Fibroblast of skin of abdomen (primary cell): ENCODE data around the gene ASIC3.
"Not testable (repeated sequence)": the region's sequence is repeated elsewhere in the genome, so short reads cannot be mapped to it uniquely, and the experiment has no call there.

Source experiments
- DNase-seq: peaks from one replicate; pipeline ENCODE4 v3.0.0-alpha.2; 2013

ASIC3 gene

DNA sequence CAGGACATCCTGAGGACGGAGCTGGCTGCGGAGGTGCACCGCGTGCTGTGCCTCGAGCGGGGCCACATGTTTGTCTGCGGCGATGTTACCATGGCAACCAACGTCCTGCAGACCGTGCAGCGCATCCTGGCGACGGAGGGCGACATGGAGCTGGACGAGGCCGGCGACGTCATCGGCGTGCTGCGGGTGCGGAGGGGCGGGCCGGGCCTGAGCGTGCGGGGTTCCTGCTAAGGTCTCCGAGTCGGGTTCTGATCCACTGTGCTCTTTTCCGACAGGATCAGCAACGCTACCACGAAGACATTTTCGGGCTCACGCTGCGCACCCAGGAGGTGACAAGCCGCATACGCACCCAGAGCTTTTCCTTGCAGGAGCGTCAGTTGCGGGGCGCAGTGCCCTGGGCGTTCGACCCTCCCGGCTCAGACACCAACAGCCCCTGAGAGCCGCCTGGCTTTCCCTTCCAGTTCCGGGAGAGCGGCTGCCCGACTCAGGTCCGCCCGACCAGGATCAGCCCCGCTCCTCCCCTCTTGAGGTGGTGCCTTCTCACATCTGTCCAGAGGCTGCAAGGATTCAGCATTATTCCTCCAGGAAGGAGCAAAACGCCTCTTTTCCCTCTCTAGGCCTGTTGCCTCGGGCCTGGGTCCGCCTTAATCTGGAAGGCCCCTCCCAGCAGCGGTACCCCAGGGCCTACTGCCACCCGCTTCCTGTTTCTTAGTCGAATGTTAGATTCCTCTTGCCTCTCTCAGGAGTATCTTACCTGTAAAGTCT lies 34.4 kb upstream of the ASIC3 start:
- peak; percentile 80 for DNase-seq

DNA sequence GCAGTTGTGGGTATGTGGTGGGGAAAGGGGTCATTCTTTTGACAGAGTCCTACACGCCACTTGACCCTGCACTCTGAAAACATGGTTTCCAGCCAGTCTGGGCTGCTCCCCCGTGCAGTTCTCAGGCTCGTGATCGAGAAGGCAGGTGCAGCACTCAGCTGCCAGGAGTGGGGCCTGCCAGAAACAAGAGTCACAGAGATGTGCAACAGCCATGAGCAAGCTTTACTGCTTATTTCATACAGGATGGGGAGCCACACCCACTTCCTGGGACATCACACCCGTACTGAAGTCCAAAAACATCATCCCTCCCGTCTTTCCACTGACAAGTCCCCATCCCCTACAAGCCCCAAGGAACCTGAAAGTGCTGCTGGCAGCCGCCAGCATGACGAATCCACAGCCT lies 33.4 kb upstream of the ASIC3 start:
- DNase-seq, result no peak

DNA sequence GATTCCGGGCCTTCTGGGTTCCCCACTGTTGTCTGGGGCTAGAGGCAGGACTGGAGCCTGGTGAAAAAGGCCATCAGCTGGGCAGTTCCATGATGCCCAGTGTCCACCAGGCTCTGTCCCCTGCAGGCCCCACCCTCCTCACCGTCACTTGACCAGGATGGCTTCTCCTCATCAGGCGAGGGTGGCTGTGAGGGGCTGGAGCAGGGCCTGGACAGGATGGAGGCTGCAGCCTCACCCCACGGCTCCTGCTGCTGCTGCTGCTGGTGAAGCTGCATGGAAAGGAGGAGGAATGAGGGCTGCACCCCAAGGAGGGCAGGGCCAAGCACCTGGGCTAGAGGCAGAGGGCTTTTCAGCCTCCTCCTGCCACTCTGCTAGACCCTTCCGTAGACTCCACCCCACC lies 32.4 kb upstream of the ASIC3 start:
- no peak for DNase-seq

DNA sequence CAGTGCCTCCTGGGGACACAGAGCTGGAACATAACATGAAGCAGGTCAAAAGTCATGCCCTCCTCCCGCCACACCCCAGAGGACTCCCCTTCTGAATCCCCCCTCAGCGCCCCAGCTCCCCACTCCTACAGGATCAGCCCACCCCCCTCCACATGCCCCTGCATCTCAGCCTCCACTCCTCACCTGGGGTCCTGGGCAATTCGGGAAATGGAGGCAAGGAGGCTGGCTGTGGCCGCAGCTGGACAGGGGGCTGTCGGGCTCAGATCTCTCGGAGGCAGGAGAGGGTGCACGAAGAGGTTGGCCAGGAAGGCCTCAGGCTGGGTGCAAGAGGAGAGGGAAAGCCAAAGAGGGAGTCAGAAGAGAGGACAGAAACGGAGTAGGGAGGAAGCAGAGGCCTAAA lies 31.8 kb upstream of the ASIC3 start:
- DNase-seq, result no peak

DNA sequence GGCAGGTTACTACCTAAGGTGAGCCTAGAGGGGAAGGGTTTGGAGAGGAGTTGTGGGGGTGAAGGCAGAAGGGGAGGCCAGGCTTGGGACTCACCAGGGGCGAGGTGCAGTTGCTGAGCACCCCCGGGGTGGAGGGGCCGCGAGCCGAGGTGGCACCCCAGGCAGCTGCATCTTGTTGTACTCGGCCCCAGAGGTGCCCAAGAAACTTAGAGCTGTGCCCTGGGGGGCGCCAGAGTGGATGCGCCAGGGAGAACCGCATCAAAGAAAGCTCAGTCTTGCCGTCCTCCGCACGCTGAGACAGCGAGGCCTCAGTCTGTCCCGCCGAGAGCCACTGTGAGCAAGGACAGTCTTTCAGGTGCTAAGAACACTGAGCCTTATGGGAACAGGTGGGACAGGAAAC lies 31.4 kb upstream of the ASIC3 start:
- no peak for DNase-seq

DNA sequence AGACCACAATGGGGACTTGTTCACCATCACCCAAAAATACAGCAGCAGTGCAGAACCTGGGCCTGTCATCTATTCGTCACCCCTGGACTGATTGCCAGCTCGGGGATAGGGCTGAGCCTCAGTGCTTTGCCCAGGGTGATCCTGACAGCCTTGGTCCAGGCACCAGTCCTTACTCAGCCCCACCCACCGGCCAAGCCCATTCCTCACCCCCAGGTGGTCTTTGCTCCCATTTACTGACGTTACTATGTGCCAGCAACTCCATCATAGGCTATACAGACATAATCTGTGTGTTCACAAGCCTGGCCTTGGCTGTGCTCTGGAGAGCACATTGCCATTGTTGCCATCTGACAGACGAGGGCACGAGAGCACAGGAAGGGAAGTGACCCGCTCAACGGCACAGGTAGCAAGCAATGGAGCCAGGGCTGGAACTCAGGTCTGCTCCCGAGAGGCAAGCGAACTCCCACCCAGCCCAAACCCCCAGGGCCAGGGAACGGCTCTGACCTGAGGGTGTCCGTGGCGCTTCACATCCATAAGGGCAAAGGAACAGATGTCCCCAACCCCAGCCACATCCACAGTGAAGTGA lies 30.9 kb upstream of the ASIC3 start:
- DNase-seq, result no peak

DNA sequence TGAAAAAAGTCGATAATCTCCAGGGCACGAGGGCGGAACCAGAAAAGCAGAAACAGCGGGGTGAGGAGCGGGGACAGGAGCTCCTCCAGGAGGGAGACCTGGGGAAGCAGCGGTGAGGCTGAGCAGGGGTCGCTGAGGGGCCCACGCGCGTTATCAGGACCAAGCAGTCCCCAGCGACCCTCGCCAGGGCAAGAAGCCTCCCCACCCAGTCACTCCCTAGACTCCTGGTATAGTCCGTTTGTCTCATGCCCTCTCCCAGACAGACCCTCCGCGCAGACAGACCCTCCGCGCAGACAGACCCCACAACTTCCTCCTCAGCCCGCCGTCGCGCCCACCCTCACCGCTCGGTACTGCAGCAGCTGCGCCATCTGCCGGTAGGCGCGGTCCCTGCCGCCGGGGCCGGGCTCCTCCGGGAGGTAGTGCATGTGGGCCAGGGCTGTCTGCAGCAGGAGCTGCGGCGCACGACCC lies 30.3 kb upstream of the ASIC3 start:
- peak; percentile 36 for DNase-seq

DNA sequence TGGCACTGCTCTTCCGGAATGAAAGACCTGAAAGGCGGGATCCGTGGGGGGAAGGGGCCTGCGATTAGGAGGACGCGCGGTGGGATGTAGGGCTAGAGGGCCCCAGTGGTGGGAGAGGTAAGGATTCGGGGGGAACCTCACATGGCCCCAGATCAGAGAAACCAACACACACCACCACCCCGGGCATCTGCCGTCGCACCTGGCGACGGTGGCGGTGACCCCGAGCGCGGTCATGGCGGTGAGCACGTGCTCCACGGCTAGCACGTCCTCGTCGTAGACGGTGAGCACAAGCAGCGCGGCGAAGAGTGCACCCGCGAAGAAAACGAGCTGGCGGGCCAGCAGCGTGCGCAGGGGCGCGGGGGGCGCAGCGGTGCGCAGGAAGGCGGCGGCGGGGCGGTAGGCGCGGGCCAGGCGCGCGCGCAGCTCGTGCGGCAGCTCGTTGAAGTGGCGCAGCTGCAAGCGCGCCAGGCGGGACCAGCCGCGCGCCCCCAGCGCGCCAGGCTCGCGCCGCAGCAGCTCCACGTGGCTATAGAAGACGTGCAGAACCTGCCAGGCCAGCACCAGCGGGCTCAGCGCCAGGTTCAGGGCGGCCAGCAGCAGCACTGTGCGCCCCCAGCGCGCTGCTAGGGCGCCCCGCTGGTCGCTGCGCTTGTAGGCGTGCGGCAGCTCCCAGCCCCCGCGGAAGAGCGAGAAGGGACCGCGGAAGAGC lies 29.8 kb upstream of the ASIC3 start:
- DNase-seq, result peak; percentile 38

DNA sequence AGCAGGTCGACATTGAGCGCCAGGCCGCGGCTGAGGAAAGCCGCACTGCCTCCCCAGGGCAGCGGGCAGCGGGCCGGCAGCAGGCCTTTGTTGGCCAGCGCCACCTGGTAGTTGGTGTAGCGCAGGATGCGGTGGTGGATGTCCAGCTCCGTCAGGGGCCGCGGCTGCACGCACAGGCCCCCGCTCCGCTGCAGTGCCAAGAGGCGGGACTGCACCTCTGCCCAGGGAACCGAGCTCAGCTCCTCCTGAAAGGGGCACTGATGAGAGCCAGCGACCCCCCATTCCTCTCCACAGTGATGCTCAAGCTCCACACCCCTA lies 29.2 kb upstream of the ASIC3 start:
- no peak for DNase-seq

DNA sequence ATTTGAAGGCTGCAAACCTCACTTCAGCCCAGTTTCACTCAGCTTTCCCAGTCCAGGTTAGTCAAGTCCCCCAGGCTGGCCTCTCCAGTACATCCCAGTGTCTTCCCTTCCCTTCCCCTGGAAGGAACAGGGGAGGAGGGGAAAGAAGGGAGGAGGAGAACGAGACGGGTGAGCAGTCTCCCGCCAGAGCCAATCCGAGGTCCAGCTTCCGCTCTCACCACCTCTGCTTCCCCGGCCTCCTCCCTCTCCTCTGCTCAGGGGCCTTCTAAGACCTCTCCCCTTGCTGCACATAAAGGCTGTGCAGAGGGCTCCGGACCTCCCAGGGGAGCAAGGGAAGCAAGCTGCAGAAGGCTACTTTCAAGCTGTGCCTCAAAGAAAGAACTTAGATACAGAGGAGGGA lies 28.1 kb upstream of the ASIC3 start:
- DNase-seq, result no peak

DNA sequence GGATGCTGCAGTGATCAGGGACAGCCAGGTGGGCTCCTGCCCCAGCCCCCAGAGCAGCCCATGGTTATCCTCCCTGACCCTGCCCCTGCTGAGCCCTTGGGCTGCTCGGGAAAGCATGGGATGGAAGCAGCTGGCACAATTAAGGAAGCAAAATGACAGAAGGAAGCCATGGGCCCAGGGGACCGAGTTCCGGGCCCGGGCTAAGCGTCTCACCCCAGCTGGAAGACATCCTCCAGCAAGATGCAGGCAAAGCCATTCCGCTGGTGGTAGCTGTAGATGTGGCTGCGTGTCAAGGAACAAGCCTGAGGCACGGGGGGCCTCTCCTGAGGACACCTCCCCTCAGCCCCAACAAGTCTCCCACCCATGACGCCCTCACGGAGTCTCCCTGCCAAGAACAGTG lies 25.1 kb upstream of the ASIC3 start:
- DNase-seq, result no peak

DNA sequence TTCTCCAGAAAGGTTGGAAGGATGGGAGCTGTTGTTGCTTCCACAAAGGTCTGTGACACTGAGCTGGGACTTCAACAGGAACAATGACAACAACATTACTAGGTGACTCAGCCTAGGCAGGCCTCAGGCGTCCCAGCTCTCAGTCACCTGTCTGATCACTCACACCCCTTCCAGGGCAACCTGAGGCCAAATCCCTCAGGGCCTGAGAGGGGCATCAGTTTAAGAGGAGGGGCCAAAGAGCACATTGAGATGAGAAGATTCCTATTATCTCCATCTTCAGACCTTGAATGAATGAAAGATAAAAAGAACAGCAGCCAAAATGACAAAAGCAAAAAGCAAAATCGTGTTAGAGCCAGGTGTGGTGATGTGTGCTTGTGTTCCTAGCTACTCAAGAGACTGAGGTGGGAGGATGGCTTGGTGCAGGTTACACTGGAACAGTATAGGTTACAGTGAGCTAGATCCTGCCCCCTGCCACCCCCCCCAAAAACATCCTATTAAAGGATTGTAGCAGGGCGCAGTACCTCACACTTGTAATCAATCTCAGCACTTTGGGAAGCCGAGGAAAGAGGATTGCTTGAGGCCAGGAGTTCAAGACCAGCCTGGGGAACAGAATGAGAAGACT lies 23.8 kb upstream of the ASIC3 start, which contains the start of gene ATG9B:
Gene ATG9B (minus strand): TSS at position 60 of the 622 bp plus-strand sequence. CDS start 71 bp downstream, outside the sequence.
- no peak for DNase-seq

DNA sequence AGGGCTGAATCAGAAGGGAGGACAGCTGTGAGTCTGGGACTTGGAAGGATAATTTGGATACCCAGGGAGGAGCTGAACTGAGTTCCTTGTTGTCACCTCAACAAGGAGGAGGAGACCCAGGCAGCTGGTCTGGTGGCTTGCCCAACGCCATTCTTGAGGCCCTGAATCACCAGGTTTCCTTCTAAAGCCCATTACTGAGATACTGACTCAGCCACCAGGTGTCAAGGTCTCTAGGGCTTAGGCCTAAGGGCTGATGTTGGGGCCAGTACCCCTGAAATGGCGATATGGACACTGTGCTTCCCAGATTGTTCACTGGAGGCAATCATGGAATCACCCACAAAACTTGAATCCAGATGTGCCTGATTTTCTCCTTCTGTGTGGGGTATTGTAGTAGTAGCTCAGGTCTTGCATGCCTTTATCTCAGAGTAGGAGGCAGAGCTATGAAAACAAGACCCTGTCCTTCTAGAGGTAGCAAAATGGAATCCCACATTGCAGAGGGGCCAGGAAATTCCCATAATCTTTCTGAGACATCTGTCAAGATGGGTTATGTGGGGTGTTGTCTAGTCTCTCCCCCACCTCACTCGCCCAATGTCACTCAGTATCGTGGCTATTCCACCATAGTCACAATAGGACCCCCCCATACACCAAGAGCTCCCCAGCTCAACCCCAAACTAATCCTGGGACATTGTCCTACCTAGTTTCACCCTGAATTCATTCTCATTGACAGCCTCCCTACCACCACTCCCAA lies 22.2 kb upstream of the ASIC3 start:
- DNase-seq, result no peak

DNA sequence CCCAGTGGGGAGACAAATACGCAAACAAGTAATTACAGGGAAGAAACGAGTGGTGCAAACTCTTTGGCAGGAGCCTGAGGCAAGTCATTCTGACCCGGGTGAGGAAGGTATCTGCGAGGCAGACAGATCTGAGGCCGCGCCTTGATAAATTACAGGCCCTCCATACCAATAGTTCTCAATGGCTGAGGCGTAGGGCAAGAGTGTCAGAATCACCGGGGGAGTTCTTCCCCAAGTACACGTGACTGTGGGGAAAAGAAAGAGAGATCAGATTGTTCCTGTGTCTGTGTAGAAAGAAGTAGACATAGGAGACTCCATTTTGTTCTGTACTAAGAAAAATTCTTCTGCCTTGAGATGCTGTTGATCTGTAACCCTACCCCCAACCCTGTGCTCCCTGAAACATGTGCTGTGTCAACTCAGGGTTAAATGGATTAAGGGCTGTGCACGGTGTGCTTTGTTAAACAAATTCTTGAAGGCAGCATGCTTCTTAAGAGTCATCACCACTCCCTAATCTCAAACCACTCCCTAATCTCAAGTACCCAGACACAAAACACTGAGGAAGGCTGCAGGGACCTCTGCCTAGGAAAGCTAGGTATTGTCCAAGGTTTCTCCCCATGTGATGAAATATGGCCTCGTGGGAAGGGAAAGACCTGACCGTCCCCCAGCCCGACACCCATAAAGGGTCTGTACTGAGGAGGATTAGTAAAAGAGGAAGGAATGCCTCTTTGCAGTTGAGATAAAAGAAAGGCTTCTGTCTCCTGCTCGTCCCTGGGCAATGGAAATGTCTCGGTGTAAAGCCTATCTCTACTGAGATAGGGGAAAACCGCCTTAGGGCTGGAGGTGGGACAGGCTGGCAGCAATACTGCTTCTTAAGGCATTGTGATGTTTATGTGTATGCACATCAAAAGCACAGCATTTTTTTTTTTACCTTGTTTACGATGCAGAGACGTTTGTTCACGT lies 21.3 kb upstream of the ASIC3 start:
- not testable (repeated sequence) for DNase-seq

DNA sequence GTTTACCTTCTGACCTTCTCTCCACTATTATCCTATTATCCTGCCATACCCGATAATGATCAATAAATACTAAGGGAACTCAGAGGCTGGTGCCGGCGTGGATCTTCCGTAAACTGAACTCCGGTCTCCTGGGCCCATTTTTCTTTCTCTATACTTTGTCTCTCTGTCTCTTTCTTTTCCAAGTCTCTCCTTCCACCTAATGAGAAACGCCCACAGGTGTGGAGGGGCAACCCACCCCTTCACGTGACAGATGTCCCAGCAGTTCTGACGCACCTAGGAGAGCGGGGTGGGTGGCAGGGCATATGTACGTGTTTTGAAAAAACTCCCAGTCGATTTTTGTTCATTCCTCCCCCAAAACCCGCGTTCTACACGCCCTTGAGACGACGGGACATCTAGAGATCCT lies 20.6 kb upstream of the ASIC3 start:
- DNase-seq, result not testable (repeated sequence)

DNA sequence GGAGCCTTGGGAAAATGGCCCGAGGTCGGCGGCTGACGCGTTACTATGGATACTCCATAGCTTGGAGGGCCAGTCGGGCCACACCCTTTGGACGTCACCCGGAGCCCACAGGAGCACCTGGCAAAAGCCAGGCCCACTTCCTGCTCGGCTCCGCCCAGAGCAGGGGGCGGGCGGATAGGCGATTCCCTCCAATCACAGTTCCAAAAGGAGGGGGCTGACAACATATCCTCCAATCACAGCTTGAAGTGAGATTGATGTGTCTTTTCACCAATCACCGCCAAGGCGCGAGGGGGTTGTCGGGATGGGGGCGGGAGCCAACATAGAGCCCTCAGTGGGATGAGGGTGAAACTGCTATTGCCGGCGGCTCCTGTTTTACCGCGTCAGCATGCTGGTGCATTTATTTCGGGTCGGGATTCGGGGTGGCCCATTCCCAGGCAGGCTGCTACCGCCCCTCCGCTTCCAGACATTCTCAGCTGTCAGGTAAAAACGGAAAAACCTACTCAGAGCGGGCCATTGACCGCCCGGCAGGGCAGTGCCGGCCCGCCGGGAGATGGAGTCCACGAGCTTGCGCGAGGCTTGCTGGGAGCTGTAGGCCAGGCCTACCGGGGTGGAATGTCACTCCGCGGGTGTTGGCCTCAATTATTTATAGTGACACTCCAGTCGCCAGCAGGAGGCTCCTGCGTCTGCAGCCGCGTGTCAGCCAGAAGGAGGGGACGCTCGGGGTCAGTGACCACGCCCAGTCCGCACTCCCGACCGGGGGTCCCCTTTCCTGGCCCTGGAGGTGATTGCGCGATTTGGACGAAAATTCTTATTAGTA lies 20.0 kb upstream of the ASIC3 start, which contains the start of gene ABCB8:
Gene ABCB8 (plus strand): TSS at position 320 of the 817 bp plus-strand sequence. CDS start 66 bp downstream, at position 386.
- peak; percentile 99 for DNase-seq

DNA sequence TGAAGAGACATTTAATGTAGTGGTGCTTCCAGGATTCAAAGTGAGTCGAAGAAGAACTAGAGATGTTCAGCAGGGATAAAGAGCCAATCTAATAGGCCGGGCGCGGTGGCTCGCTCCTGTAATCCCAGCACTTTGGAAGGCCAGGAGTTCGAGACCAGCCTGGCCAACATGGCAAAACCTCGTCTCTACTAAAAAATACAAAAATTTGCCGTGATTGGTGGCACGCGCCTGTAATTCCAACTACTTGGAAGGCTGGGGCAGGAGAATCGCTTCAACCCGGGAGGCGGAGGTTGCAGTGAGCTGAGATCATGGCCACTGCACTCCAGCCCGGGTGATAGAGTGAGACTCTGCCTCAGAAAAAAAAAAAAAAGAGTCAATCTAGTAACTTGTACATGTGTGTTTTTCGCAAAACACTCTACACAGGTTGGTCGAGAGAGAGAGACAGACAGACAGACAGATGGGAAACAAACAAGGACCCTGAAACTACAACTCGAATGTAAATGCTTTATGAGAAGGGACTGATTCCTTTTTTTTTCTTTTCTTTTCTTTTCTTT lies 19.3 kb upstream of the ASIC3 start:
- DNase-seq, result no peak

DNA sequence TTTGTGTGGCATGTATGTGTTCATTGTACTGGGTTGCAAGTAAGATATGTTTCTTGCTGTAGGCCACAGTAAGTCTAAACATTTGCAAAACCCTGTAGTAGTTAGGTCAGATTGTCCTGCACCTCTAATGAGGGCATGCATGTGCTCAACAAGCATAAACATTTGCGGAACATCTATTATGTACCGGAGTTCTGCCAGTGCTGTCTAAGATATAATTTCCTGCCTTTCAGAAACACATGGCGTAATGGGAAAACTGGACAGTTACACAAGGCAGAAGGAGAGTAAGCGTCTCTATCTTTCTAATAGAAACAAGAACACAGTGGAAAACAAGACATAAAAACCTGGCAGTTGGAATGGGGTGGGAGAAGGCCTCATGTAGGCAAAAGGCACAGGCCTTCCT lies 17.3 kb upstream of the ASIC3 start:
- DNase-seq, result no peak

DNA sequence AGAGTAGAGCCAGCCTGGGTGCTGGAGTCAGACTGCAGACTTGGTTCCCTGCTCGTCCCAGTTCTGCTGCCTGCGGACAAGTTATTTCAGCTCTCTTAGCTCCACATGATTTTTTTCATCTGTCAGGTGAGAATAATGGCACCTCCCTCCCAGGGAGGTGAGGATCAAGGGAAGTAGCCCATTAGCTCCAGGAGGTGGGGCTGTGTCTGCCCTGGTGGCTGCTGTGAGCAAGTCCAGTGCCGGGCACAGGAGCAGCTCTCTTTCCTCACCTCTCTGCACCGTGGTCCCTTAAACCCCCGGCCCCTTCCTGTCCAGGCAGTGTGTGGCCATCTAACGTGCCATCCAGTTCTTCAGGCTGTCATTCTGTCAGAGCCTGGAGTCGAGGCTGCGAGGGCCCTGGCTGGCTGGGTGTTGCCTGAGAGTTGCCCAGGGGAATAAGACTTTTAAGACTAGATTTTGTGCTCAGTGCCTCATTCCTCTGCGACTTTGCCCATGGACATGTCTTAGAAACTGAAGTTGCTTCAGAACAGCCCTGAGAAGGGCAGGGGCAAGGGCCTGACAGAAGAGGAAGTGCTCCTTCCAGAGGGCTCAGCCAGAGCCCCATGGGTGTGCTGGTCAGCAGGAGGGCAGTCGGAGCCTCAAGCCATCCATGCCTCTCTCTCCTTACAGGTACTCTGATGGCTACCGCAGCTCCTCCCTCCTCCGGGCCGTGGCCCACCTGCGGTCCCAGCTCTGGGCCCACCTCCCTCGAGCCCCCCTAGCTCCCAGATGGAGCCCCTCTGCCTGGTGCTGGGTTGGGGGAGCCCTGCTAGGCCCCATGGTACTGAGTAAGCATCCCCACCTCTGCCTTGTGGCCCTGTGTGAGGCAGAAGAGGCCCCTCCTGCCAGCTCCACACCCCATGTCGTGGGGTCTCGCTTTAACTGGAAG lies 15.1 kb upstream of the ASIC3 start:
- no peak for DNase-seq
